AG20443 (cell line): ENCODE measurements around the gene DDN.
A peak's percentile ranks its signal among the peaks of the same experiment; 100 is the strongest.

Experiments
- DNase-seq: peaks from one replicate; pipeline ENCODE4 v3.0.0; 2012; ENCODE audit warnings: low spot score, mixed read lengths

Gene DDN

DNA sequence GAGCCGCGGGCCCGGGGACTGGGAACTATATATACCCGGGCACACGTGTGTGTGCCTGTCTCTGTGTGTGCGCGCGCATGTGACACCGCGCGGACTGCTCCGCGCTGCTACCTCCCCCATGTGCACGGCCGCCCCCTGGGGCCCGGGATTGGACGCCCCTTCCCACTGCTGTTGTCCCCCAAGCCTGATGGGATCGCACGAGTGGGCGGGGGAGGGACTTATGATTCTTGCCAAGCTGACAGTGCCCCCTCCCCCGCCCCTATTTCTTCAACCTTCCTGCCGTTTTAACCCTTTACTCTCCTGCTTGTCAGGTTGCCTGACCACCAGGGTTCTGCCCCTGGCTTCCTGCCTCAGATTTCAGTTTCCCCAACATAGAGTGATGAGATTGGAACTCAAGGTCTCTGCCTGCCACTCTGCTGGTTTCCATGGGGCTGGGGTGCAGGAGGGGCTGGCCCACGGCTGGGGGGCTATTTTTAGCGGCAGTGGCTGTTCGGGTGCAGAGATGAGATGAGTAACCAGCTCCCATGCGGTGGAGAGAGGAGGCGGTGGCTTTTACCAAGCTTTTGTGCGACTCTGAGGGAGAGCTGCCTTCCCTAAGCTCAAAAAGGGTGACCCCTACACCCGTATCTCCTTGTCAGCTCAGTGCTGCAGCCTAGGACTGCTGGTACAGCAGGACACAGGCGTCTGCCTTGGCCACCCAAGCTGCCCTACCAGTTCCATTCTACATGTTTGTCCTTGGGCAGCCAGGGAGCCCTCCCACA lies at the start of gene DDN:
TSS of gene DDN (minus strand) at position 5 of the 761 bp plus-strand sequence. CDS start 88 bp downstream, outside the sequence.
- DNase-seq = peak; percentile 65

GRCh38 chr12:49048953-49049352 lies 49.8 kb upstream of the DDN start:
- no peak for DNase-seq

DNA sequence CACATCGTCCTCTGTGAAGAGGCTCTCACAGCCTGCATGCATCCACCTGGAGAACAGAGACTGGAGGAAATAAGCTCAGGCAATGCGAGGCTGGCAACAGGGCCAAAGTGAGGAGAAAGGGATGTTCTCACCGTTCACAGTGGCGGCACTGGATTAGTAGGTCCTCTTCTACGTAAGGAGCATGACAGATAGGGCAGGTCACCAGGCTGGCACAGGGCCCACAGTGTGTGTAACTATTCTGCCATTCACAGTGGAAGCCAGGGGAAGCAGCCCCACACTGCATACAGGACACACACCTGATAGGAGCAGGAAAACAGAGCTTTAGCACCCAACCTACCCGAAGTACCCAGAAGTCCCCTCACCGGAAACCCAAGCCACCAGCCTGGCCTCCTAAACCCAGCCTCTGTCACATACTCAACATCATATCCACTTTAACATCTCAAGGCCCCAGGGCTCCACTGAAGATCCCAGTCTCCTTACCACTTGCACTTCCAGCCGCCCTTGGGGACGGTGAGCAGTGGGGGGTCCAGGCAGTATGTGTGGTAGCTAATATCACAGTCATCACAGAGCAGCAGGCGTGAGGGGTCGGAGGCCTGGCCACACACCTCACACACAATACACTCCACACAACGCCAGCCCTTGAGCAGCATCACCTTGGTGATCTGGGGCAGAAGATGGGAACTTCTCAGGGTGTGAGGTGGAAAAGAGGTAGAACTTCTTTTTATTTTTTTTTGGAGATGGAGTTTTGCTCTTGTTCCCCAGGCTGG lies 47.1 kb upstream of the DDN start:
- no peak for DNase-seq

- no peak for DNase-seq
These were observed 45.5 kb upstream of the DDN start for GRCh38 chr12:49044660-49045059.

DNA sequence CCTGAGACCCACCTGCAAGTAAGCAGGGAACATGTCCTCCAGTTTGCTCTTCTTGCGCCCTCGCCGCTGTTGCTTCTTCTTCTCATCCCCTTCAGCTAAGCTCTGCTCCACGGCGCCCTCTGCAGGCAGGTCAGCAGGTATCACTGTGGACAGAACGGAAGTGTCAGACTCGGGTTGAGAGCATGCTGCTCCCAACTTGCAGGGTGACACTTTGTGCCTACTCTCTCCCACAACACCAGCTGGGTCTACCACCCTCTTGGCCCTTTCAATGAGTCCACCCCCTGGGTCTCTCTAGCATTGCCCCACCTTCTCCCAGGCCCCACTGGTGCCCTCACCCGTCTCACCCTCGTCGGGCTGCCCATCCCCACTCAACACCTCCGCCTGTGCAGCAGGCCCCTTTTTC lies 44.7 kb upstream of the DDN start:
- DNase-seq = peak; percentile 76

DNA sequence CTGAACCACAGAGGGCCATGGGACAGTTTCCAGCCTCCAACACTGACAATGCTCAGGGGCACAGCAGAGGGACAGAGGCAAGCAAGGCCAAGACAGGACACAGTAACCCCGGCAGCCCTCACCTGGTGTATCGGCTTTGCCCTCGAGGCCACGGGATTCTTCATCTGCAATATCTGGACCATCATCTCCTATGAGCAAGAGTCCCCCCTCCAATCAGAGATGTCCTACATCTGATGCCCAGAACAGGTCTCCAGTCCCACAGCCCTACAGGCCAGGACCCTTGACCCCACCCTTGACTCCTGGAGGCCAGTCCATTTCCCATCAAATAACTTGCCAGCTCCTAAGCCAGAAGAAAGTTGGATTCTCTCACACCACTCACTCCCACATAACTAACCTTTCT lies 44.1 kb upstream of the DDN start:
- DNase-seq = no peak

DNA sequence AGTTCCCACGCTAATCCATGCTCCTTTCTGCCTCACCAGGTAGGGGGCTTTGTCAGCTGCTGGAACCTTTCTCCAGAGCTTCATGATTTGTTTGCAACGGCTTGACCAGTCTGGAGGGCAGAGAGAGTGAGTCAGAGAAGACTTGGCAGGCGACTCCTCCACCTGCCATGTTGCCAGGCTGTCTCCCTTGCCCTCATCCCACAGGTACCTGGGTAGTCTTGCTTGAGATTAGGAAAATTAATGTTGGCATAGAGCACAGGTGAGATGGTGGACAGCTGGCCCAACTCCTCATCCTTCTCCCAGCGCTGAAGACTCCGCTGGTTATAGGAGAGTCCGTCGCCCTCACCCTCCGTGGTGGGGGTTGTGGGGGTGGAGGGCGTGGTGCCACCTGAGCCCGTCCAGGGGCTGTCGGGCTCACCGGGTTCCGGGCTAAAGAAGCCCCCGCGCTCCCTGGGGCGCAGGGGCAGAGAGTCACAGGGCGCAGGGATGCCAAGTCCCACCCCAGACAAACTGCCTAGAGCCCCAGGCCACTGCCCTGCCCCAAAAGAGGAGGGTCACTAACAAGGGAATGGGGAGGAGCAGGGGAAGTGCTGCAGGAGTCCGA lies 42.8 kb upstream of the DDN start:
- DNase-seq = no peak

GRCh38 chr12:49041036-49041880 lies 42.1 kb upstream of the DDN start:
- no peak for DNase-seq

DNA sequence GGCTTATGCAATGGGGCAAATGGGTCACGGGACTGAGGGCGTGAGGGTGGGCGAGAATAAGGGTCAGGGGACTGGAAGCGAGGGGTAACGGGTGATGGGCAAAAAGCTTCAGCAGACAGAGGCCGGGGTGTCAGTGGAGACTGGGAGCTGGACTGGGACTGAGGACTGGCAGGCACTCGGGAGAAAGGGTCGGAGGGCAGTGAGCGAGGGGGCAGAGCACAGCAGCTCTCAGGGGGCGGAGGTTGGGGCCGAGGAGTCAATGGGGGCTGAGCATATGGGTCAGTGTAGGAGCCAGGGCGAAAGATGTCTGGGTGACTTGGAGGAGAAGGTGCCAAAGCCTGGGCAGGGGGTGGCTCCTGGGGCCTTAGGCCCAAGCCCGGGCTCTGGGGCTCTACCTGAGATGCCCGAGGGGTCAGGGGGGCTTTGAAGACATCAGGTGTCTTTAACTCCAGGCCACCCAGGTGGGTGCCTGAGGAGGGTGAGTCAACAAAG lies 41.2 kb upstream of the DDN start:
- no peak for DNase-seq

GRCh38 chr12:49039421-49040363 lies 40.5 kb upstream of the DDN start:
- DNase-seq = no peak

- no peak for DNase-seq
These were observed 39.2 kb upstream of the DDN start for GRCh38 chr12:49038291-49038955.

DNA sequence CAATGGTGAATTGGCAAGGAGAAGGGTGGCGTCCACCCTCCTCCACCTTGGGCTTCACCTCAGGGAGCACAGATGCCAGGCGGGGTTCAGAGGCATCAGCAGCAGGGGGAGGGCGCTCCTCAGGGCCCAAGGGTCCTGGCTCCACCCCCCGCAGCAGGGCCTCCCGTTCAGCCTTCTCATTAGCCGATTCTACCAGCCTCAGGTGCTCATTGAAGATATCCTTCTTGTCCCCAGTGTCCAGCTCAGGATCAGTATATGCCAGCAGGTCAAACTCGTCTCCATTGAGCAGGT lies 38.7 kb upstream of the DDN start:
- DNase-seq = no peak

- DNase-seq = no peak
These were observed 38.2 kb upstream of the DDN start for GRCh38 chr12:49037111-49037946.

DNA sequence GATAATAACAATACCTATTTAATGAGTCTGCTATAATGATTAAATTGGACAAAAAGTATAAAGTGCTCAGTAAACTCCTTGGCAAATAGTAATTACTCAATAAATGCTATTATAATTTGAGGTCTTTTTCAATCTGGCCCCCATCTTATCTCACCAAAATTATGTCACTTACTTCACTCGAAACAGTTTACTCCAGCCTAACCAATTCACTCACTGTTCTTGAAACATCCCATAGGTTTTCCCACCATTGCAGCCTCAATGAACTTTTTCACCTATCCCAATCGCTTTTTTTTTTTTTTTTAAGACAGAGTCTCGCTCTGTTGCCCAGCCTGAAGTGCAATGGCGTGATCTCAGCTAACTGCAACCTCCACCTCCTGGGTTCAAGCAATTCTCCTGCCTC lies 36.9 kb upstream of the DDN start:
- DNase-seq = no peak

- DNase-seq = no peak
These were observed 35.1 kb upstream of the DDN start for GRCh38 chr12:49034286-49034622.

GRCh38 chr12:49033611-49034285 lies 34.6 kb upstream of the DDN start:
- DNase-seq = no peak

GRCh38 chr12:49032679-49033447 lies 33.7 kb upstream of the DDN start:
- no peak for DNase-seq

GRCh38 chr12:49032276-49032675 lies 33.1 kb upstream of the DDN start:
- DNase-seq = no peak
